Esophagus mucosa (tissue), 1 donor: Measurements from ENCODE around the gene FHL5. TPM values are rescaled to one million over a fixed set of nuclear protein-coding genes. Genes with fewer than 3 reads are reported as not detected.
"Not testable (repeated sequence)": the region's sequence is repeated elsewhere in the genome, so short reads cannot be mapped to it uniquely, and the experiment has no call there.

Source experiments
- ATAC-seq: fragments of 200-7000 bp; cut with Tn5 transposase; one replicate; pipeline ENCODE4 v1.9.1; 2020
- total RNA-seq: library from RNA; stranded (reverse); gene quantifications from one replicate; pipeline ENCODE4 v1.2.4, GENCODE V29; 2023
- donor health status: DM: yes; HTN: yes; CAD: no.

The FHL5 gene
- total RNA-seq, 1 donor from 2014 or later: 1.8 TPM

DNA sequence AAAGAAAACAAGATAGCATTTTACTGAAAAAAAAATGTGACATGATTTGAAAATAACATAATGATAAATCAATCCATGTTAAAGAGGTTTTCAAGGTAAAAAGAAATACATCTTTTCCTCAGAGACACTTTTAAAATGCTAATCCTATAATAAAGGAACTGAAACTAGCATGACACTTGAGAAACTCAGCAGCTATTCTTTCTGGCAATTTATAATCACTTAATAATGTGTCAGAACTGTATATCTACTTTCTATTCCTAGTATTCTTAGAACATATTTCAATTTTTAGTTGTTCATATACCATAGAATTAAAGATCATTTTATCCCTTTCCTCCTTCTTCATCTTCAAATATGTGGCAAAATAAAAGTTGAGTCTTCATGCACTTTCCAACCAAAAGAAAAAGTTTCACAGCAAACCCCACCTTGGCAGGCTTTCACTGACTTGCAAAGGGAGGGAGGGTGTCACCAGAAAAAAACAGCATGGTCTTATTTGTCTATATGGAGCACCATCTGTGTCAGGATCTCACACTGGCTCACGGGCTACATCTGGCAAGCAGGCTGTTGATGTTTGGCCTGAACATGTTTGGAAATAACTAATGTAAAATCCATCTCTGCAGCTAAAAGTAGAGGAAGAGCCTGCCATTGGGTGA is 48.5 kb downstream of the FHL5 start:
- no peak for ATAC-seq

DNA sequence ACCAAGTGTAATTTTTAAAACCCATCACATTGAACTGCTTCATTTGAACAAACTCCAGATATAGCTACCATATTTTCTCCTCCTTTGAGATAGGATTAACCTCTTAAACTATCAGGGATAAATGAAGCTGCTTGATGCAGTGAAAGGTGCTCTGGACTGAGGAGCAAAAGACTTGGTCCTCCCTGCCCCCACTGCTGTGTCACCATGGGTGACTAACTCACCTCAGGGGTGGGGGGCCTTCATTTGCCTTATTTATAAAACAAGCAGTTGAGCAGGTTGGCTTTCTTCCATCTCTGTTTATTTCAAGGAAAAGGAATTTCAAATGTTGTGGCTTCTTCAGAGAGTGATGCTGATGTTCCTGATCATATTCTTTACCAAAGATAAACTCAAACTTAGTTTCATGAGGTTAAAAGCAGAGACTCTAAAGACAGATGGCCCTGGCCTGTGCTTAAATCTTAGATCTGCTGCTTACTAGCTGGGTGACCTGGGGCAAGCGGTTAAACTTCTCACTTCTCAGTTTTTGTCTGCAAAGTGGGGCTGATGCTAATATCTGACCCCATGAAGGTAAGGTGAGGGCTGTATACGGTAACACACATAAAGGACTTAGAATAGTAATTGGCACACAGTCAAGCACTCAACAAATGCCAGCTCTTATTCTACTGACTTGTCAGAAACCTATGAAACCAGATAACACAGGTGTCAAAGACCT is 50.5 kb downstream of the FHL5 start:
- no peak for ATAC-seq

DNA sequence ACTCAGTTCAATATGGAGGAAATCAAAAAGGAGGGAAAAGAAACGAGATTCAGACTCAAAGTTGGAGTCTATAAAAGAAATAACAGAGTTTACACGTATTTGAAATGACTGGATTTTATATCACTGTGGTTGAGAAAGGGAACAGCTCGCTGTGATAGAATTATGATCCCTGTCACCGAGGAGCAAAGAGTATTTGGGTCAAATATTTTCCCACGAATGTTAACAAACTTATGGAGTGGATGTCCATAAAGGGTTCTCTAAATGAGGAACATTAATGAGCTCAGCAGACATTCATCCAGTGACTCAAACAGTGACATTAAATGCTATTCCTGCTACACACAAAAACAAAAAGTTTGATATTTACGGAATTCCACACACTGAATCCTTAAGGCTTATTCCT is 57.9 kb downstream of the FHL5 start:
- ATAC-seq: no peak

DNA sequence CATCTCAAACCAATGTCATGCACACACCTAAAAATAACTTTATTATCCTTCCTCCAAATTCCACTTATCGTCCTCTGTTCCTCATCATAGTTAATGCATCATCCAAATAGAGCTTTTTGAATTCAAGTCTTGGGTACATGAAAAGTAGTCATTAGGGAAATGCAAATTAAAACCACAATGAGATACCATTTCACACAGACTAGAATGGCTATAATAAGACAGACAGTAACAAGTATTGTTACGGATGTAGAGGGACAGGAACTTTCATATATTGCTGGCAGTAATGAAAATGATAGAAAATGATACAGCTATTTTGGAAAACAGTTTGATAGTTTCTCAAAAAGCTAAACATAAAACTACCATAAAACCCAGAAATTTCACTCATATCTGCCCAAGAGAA is 59.1 kb downstream of the FHL5 start:
- ATAC-seq: no peak

DNA sequence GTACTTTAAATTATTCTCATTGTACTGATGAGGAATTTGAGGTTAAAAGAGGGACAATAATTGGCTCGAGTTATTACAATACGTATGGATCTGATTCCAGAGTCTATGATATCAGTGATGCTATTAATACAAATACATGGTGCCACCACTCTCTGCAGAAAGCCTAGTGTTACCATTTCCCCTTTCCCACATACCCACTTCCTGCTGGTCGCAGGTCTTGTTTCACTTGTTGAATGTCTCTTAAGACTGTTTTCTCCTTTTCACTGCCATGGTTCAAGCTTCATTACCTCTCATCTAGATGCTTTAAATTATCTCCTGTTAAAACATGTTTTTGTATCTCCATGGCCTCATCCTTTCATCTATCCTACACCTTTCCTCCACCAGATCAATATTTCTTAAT is 62.0 kb downstream of the FHL5 start:
- no peak for ATAC-seq

DNA sequence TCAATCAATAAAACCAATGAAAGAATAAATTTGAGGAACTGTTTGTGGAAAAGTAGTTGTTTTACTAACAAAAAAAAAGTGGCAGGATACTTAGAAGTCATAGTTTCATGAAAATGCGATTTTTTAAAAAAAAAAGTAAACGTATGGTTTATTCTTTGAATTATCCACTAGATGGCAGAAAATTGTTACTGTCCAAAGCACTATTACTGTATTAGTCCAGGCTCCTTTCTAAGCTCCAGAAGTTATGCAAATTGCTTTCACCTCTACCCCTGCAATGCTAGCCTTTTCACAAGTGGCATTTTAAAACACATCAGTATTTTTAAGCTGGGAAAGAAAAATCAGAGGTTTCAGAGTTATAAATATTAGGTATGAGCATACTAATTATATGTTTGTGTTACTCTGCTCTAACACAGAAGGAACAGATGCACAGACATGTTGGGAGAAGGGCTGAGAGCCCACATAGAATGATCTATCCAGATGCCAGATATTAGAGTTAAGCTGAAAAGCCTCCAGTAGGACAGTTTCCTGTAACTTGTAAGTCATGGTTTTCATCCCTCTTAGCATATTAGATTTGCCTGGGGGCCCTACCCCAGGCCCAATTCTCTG is 63.9 kb downstream of the FHL5 start:
- ATAC-seq: peak; percentile 52

DNA sequence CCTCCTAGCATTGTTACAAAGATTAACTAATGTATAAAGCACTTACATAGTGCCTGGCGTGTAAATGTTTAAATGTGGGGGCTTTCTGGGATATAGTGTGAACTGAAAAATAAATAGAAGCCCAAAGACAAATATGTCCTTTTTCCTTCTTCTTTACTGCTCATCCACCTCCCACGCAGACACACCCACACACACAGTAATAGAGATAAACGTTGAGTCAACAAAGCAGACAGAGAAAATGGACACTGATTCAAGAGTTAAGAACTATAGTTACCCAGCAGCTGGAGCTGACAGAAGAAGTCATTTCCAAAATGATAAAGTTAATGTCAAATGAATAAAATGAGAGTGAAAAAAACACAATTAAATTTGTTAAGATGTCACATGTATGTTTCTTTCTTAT is 68.3 kb downstream of the FHL5 start:
- no peak for ATAC-seq

DNA sequence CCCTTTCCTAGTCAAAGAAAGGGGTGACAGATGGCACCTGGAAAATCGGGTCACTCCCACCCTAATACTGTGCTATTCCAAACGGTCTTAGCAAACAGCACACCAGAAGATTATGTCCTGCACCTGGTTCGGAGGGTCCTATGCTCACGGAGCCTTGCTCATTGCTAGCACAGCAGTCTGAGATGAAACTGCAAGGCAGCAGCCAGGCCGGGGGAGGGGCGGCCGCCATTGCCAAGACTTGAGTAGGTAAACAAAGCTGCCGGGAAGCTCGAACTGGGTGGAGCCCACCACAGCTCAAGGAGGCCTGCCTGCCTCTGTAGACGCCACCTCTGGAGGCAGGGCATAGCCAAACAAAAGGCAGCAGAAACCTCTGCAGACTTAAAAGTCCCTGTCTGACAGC is 75.1 kb downstream of the FHL5 start:
- not testable (repeated sequence) for ATAC-seq

DNA sequence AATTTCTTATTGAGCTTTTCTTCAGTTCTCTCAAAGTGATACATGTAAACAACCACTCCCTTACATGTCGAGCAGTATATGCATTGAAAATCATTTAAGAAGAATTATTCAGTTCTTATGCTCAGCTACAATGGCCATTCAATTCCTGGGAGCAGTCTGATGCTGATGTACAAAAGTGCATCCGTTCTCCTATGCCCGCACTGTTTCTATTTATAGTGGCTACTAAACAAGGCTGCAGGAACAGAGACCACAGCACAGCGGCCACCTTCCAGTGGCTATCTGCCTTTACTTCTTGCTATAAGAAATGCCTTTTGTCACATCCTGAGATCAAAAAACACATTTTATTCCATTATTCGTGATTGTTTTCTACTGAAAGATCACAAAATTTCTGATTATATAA is 82.2 kb downstream of the FHL5 start:
- no peak for ATAC-seq

DNA sequence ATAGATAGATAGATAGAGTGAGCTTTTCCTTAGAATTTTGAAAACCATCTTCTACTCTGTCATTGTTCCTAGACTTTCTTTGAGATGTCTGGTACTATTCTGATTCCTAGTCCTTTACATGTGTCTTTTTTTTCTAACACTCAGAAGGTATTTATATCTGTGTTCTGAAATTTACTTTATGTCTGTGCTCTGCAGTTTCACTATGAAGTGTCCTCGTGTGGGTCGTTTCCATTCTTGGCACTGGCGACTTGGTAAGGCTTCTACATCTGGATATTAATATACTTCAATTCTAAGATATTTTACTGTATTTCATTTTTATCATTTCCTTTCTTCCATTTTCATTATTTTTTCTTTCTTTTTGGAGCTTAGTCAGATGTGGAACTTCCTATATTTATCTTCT is 87.0 kb downstream of the FHL5 start:
- ATAC-seq: no peak

DNA sequence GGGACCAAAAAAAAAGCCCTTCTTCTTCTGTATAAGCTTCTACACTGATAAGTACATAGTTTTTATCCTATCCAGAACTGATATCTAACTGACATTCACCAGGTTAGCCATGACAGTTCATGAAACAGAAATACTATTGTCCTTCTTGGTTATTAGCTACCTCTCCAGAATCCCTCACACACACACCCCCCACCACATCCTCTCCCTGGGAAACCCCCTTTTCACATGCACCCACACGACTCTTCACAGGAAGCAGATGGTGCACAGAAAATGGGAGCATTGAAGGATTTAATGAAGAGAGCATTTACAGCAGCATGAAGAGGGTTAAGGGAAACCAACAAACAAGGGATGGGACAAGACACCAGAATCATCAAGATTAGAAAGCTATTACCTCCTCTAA is 88.9 kb downstream of the FHL5 start:
- ATAC-seq: no peak

DNA sequence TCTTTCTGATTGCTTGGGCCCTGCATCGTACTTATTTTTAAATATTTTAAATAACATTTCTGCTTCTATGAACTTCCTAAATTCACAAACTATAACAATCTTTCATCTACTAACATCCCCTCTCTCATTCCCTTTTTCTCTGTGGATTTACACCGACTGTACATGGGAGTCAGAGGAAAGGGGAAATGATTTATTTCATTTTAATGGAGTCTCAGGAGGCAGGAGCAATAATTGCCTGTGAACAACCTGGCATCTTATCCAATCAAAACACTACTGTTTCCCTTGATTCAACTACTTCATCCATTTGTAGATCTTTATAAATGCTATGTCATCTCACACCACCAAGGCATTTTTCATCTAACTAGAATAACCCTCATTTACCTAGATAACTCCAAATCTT is 89.6 kb downstream of the FHL5 start:
- ATAC-seq: no peak

DNA sequence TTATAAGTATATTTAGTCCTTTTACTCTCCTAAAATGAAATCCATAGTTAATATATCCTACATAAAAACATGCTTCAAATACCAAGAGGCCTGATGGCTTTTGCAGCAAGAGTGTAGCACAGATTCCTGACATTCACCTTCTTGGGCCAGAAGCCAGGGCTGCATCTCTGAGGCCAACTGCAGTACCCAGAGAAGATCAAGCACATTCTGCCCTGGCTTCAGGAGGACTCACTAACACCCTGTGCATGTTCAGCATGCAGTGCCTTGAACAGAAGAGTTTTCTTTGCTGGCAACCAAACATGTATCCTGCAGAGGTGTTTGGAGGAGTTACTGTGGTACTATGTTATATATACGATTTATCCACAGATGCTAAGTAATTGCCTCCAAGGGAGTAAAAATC is 90.3 kb downstream of the FHL5 start:
- no peak for ATAC-seq

DNA sequence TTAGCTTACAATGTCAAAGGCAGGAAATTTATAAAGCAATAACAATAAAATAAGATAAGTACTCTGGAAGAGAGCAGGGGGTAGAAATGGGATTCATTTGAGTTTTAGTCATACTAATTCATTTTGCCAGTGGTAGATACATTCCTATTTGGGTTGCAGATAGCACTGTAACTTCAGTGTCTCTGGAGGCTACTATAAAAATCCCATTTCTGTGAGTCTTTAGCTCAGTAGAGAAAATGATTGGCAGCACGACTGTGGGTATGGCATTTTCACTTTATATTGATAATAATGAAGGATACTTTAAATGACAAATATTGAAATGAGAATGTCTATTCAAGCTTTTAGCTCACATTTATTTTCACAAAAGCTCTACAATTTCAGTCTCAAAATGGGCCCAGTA is 93.6 kb downstream of the FHL5 start:
- ATAC-seq: no peak

DNA sequence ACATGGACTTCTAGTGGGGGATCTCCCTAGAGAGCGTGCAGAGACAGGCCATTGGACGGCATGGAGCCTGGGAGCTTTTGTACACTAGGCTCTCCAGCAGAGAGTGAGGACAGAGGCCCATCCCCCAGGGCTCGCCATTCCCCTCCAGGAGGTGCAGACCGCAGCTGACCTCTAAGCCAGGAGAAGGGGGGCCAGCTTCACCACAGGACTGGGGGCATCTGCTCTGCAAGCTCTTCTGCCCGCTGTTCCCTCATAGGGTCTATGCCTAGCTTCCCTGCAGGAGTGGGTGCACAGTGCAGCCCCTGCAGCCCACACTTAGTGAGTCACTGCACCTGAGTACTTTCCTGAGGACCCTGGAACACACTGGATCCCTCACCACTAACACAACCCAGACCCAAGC is 94.4 kb downstream of the FHL5 start:
- no peak for ATAC-seq

DNA sequence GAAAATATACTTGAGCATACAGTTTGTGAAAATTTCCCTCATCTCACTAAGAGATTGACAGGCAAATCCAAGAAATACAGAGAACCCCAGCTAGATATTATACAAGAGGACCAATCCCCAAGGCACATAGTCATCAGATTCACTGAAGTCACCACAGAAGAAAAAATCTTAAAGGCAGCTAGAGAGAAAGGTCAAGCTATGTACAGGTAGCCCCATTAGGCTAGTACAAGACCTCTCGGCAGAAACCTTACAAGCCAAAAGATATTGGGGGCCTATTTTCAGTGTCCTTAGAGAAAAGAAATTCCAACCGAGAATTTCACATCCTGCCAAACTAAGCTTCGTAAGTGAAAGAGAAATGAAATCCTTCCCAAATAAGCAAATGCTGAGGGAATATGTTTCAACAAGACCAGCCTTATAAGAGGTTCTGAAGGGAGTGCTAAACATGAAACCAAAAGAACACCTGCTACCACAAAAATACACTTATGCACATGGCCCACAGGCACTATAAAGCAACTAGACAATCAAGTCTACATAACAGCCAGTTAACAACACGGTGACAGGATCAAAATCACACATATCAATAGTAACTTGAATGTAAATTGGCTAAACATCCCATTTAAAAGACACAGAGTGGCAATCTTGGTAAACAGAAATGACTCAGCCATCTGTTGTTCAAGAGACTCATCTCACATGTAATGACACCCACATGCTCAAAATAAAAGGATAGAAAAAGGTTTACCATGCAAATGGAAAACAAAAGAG is 96.3 kb downstream of the FHL5 start:
- no peak for ATAC-seq

Other genes with a start within 250 kb of the FHL5 start
- 20.5 TPM for gene UFL1, start 41.3 kb upstream of the FHL5 start, total RNA-seq